IPS-18c (cell line): Measurements from ENCODE around the gene ARHGEF6.

Source experiments
- H3K4me3 ChIP-seq: 2 replicates; pipeline ENCODE4 v1.7.0; 2013; ENCODE audit warnings: low read depth, mild to moderate bottlenecking, low read length, moderate library complexity; ENCODE audit not compliant: insufficient read depth
- H3K9me3 ChIP-seq: one replicate; pipeline ENCODE4 v1.6.1; 2013; ENCODE audit warnings: mild to moderate bottlenecking, low read length, moderate library complexity; ENCODE audit not compliant: control insufficient read depth, insufficient read depth

The ARHGEF6 gene

GRCh38 chrX:136762820-136763452, 17.8 kb downstream of the ARHGEF6 start:
- peaks cover 2% of the 10 kb centered on the region for H3K9me3 ChIP-seq

GRCh38 chrX:136761421-136761820, 19.3 kb downstream of the ARHGEF6 start:
- H3K4me3 ChIP-seq = no peak overlapping the region
- H3K9me3 ChIP-seq = peaks cover 2% of the 10 kb centered on the region

More at GRCh38 chrX:136762820-136763452, 17.8 kb downstream of the ARHGEF6 start:
- H3K4me3 ChIP-seq = no peak overlapping the region

- Histone ChIP-seq H3K4me3 (no peak overlapping the region), H3K9me3 (peaks cover 2% of the 10 kb centered on the region)
Measured at GRCh38 chrX:136759968-136760367, 20.8 kb downstream of the ARHGEF6 start.

GRCh38 chrX:136755411-136755810, 25.3 kb downstream of the ARHGEF6 start:
- Histone ChIP-seq H3K4me3 (no peak overlapping the region), H3K9me3 (no peaks in the 10 kb centered on the region)

GRCh38 chrX:136754651-136755050, 26.1 kb downstream of the ARHGEF6 start:
- Histone ChIP-seq H3K9me3 (no peaks in the 10 kb centered on the region), H3K4me3 (no peak overlapping the region)

GRCh38 chrX:136752796-136753195, 27.9 kb downstream of the ARHGEF6 start:
- H3K9me3 ChIP-seq = no peaks in the 10 kb centered on the region
- no peak overlapping the region for H3K4me3 ChIP-seq

GRCh38 chrX:136752346-136752745, 28.4 kb downstream of the ARHGEF6 start:
- Histone ChIP-seq H3K4me3 (no peak overlapping the region), H3K9me3 (no peaks in the 10 kb centered on the region)

- Histone ChIP-seq H3K4me3 (no peak overlapping the region), H3K9me3 (no peaks in the 10 kb centered on the region)
Measured at GRCh38 chrX:136750364-136750763, 30.4 kb downstream of the ARHGEF6 start.

GRCh38 chrX:136747003-136747986, 33.4 kb downstream of the ARHGEF6 start:
- Histone ChIP-seq H3K9me3 (no peaks in the 10 kb centered on the region), H3K4me3 (no peak overlapping the region)

GRCh38 chrX:136745215-136746173, 35.2 kb downstream of the ARHGEF6 start:
- Histone ChIP-seq H3K9me3 (no peaks in the 10 kb centered on the region), H3K4me3 (no peak overlapping the region)

- no peak overlapping the region for H3K4me3 ChIP-seq
- H3K9me3 ChIP-seq = no peaks in the 10 kb centered on the region
Measured at GRCh38 chrX:136742721-136743379, 37.9 kb downstream of the ARHGEF6 start.

GRCh38 chrX:136738049-136738729, 42.5 kb downstream of the ARHGEF6 start:
- Histone ChIP-seq H3K4me3 (no peak overlapping the region), H3K9me3 (no peaks in the 10 kb centered on the region)

- H3K9me3 ChIP-seq = no peaks in the 10 kb centered on the region
- no peak overlapping the region for H3K4me3 ChIP-seq
Measured at GRCh38 chrX:136736690-136737089, 44.0 kb downstream of the ARHGEF6 start.

GRCh38 chrX:136735601-136736000, 45.1 kb downstream of the ARHGEF6 start:
- H3K9me3 ChIP-seq = no peaks in the 10 kb centered on the region
- no peak overlapping the region for H3K4me3 ChIP-seq

- no peak overlapping the region for H3K4me3 ChIP-seq
- H3K9me3 ChIP-seq = no peaks in the 10 kb centered on the region
Measured at GRCh38 chrX:136733613-136734012, 47.1 kb downstream of the ARHGEF6 start.

GRCh38 chrX:136731798-136732197, 48.9 kb downstream of the ARHGEF6 start:
- Histone ChIP-seq H3K4me3 (no peak overlapping the region), H3K9me3 (peaks cover 2% of the 10 kb centered on the region)
